ENCODE data around the gene GFOD1. TPM values are rescaled to one million over a fixed set of nuclear protein-coding genes. Genes with fewer than 3 reads are reported as not detected.

The GFOD1 gene
- total RNA-seq, 4 donors from 2014 or later, result 18.3 to 49.1 (median 29.0) TPM

DNA sequence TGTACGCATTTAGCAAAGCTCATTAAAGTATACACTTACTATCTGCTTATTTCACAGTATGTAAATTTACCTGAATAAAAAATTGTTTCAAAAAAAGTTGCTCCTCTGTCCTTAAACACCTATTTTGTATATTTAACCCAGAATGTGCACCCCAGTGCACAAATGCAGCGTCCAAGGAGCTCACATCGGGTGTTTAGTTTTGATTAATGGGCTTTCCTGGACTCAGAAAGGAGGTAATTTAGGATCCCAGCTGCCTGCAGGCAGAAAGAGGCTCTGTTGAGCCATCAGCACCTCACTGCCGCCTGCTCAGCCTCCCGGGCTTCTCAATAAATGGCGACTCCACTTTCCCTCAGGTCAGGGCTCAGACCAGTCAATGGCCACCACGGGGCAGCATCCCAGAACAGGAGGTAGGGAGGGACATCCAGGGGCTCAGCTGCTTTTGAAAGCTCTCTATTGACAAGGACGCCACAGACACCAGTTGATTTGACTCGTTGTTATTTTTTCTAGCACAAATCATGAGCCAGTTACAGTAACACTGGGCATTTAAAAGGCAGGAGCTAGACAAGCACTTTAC is 88.9 kb downstream of the GFOD1 start:
- Histone ChIP-seq H3K27ac (peak overlapping the region in 2 of 4 donors; percentile 27 to 62), H3K4me1 (peaks cover 0 to 40% (median 24%) of the 10 kb centered on the region in 3 donors), H3K36me3 (no peaks in the 10 kb centered on the region), H3K4me3 (no peak overlapping the region), H3K9me3 (no peaks in the 10 kb centered on the region), H3K27me3 (no peaks in the 10 kb centered on the region)
- no peak for TF ChIP-seq EP300 (IDR thresholded peaks at IDR 0.05)
- TF ChIP-seq POLR2AphosphoS5 (IDR thresholded peaks at IDR 0.05), result no peak
- TF ChIP-seq POLR2A (IDR thresholded peaks at IDR 0.05), result no peak
- TF ChIP-seq, protein P1, sequence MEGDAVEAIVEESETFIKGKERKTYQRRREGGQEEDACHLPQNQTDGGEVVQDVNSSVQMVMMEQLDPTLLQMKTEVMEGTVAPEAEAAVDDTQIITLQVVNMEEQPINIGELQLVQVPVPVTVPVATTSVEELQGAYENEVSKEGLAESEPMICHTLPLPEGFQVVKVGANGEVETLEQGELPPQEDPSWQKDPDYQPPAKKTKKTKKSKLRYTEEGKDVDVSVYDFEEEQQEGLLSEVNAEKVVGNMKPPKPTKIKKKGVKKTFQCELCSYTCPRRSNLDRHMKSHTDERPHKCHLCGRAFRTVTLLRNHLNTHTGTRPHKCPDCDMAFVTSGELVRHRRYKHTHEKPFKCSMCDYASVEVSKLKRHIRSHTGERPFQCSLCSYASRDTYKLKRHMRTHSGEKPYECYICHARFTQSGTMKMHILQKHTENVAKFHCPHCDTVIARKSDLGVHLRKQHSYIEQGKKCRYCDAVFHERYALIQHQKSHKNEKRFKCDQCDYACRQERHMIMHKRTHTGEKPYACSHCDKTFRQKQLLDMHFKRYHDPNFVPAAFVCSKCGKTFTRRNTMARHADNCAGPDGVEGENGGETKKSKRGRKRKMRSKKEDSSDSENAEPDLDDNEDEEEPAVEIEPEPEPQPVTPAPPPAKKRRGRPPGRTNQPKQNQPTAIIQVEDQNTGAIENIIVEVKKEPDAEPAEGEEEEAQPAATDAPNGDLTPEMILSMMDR (IDR thresholded peaks at IDR 0.05), result no peak
- no peak for ATAC-seq
- WGBS, 2 donors (ENCODE audit: low coverage in 1 of 2), result 73 to 77% methylated on average over 3 to 4 of the region's 9 CpGs

DNA sequence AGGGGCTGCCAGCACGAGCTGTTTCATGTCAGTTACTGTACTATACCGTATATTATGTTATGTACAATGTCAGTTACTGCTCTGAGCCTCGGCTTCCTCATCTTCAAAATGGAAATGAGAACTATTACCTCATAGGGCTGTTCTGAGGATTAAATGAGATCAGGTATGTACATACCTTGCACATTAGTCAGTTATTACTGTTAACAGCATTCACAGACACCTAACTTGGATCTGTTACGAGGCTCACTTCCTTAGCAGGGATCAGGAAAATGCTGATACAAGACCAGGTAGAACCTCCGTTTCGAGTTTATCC is 89.4 kb downstream of the GFOD1 start:
- no peak for ATAC-seq
- H3K27ac ChIP-seq, result peak overlapping the region in 2 of 4 donors; percentile 27 to 62
- WGBS, 2 donors (ENCODE audit: low coverage in 1 of 2), result 54 to 65% methylated on average over 6 of the region's 6 CpGs

DNA sequence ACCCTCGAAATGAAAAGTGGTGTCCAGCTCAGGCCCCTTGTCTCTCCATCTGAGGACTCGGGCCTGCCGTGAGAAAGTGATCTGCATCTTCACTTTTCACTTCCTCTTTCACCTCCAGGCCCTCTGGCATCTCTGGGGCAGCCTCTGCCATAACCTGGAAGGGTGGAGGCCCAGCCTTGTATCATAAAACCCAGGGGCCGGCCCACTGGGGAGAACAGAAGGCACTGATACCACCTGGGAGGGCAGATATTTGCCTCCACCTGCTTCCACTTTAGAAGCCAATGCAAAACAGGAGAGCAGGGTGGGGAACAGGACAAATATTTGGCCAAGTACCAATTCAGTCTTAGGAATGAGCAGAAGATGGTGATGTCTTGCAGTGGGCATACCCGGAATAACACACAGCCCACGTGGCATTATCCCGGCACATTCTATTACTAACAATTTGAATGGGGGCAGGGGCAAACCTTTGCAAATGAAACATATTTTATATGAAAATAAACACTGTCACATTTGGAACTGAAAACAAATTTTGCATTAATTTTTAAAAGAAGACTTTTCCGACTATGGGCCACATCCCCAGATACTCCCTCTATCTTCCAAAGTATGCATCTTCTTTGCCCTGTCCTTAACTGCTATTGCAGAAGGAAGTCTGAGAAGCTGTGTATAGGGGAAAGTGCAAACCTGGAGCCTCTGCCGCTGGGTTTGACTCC is 89.9 kb downstream of the GFOD1 start:
- Histone ChIP-seq H3K4me3 (no peak overlapping the region), H3K9me3 (no peaks in the 10 kb centered on the region), H3K36me3 (no peaks in the 10 kb centered on the region), H3K27me3 (no peaks in the 10 kb centered on the region), H3K4me1 (peaks cover 0 to 40% (median 24%) of the 10 kb centered on the region in 3 donors), H3K27ac (peak overlapping the region in 2 of 4 donors; percentile 30 to 62)
- WGBS, 2 donors (ENCODE audit: low coverage in 1 of 2), result 64 to 69% methylated on average over 8 to 9 of the region's 9 CpGs
- ATAC-seq, result no peak
- TF ChIP-seq POLR2AphosphoS5 (IDR thresholded peaks at IDR 0.05), result peak; percentile 31
- TF ChIP-seq EP300 (IDR thresholded peaks at IDR 0.05), result no peak
- TF ChIP-seq POLR2A (IDR thresholded peaks at IDR 0.05), result no peak
- TF ChIP-seq, protein P1 (IDR thresholded peaks at IDR 0.05), result peak in 1 of 4 experiments; percentile 35

More for the DNA sequence above, 89.4 kb downstream of the GFOD1 start:
- Histone ChIP-seq H3K9me3 (no peaks in the 10 kb centered on the region), H3K4me1 (peaks cover 0 to 40% (median 24%) of the 10 kb centered on the region in 3 donors), H3K4me3 (no peak overlapping the region), H3K36me3 (no peaks in the 10 kb centered on the region), H3K27me3 (no peaks in the 10 kb centered on the region)
- TF ChIP-seq POLR2AphosphoS5 (IDR thresholded peaks at IDR 0.05), result peak; percentile 41
- TF ChIP-seq, protein P1 (IDR thresholded peaks at IDR 0.05), result no peak
- no peak for TF ChIP-seq EP300 (IDR thresholded peaks at IDR 0.05)
- TF ChIP-seq POLR2A (IDR thresholded peaks at IDR 0.05), result no peak

DNA sequence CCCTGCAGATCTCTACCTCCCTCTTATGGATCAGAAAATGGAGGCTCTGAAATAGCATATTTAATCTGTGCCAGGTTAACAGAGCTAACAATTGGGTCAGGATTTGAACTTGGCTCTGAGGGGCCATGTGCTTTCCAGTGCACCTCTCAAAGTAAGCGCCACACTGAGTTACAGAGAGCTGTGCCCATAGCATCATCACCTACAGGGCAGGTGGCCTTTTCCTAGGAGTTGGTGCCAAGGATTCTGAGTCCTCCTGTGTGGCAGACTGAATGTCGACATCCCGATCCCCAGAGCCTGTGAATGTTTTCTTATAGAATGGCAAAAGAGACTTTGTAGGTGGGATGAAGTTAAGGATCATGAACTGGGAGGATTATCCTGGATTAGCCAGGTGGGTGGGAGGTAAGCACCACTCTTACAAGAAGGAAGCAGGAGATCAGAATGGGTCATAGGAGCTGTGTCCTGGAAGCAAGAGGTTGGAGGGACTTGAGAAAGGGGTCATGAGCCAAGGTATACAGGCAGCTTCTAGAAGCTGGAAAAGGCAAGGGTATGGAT is 91.1 kb downstream of the GFOD1 start:
- TF ChIP-seq POLR2AphosphoS5 (IDR thresholded peaks at IDR 0.05) (no peak), EP300 (IDR thresholded peaks at IDR 0.05) (no peak), POLR2A (IDR thresholded peaks at IDR 0.05) (no peak)
- TF ChIP-seq, protein P1 (IDR thresholded peaks at IDR 0.05), result no peak
- H3K36me3 ChIP-seq, result no peaks in the 10 kb centered on the region
- no peaks in the 10 kb centered on the region for H3K27me3 ChIP-seq
- ATAC-seq, result no peak
- H3K4me1 ChIP-seq, result peaks cover 0 to 40% (median 24%) of the 10 kb centered on the region in 3 donors
- 100% methylated on average over 1 of the region's 3 CpGs; no CpG with 5 or more reads in 1 of the 2 donors for WGBS, 2 donors (ENCODE audit: low coverage in 1 of 2)
- peak overlapping the region in 3 of 4 donors; percentile 22 to 56 (median 30) for H3K27ac ChIP-seq
- H3K4me3 ChIP-seq, result no peak overlapping the region
- H3K9me3 ChIP-seq, result no peaks in the 10 kb centered on the region

Measured in gastroesophageal sphincter (tissue), 4 donors.